ENCODE measurements around the gene XPO6. TPM values are rescaled to one million over a fixed set of nuclear protein-coding genes. Genes with fewer than 3 reads are reported as not detected.
A peak's percentile ranks its signal among the peaks of the same experiment; 100 is the strongest.

XPO6 gene
- total RNA-seq, 3 donors from 2014 or later (not counting 1 experiment from before 2014, with no cell fraction given), result 233 to 321 (median 240) TPM

DNA sequence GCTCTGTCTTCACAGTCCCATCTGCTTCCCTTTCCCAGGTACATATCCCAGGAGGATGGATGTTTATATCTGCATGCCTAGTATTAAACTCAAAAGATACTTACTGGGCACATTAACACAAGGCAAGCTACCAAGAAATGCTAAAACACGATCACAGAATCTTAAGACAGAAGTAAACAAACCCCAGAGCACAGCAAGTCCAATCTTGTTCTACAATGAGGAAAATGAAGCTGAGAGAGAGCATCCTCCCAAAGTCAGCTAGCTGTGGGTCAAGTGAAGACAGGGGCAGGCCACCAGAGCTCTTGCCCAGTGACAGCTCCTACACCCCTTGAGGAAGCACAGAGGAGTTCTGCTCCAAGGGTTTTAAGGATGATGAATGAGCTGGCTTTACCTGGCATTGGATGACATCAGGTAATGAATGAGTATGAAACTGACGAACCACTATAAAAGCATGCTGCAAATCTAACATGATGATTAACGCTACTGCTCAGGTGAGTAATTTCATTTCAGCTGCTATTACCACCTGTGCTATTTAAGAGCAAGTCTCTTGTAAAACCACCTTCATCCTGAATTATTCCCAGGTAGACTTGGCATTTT, 20.3 kb downstream of the XPO6 start:
- peaks cover 74 to 93% of the 10 kb centered on the region in 2 donors for H3K4me1 Mint-ChIP-seq
- WGBS (ENCODE audit: insufficient coverage), result 93% methylated on average over 3 of the region's 3 CpGs
- intact Hi-C loops (cut with micrococcal nuclease), result no loop called here
- Histone ChIP-seq H3K4me1 (ENCODE audit: control insufficient read depth, insufficient read depth, low read length) (peaks cover 59% of the 10 kb centered on the region), H3K36me3 (ENCODE audit: control insufficient read depth, insufficient read depth, low read length) (peaks cover 11% of the 10 kb centered on the region), H3K4me3 (ENCODE audit: low read length) (no peak overlapping the region), H3K27me3 (ENCODE audit: control insufficient read depth, insufficient read depth, low read length) (no peaks in the 10 kb centered on the region), H3K27ac (ENCODE audit: low read length) (peak overlapping the region; percentile 11), H3K9me3 (ENCODE audit: control insufficient read depth, insufficient read depth, low read length) (no peaks in the 10 kb centered on the region)
- TF ChIP-seq, protein P1, sequence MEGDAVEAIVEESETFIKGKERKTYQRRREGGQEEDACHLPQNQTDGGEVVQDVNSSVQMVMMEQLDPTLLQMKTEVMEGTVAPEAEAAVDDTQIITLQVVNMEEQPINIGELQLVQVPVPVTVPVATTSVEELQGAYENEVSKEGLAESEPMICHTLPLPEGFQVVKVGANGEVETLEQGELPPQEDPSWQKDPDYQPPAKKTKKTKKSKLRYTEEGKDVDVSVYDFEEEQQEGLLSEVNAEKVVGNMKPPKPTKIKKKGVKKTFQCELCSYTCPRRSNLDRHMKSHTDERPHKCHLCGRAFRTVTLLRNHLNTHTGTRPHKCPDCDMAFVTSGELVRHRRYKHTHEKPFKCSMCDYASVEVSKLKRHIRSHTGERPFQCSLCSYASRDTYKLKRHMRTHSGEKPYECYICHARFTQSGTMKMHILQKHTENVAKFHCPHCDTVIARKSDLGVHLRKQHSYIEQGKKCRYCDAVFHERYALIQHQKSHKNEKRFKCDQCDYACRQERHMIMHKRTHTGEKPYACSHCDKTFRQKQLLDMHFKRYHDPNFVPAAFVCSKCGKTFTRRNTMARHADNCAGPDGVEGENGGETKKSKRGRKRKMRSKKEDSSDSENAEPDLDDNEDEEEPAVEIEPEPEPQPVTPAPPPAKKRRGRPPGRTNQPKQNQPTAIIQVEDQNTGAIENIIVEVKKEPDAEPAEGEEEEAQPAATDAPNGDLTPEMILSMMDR (IDR thresholded peaks at IDR 0.05), result no peak
- peak overlapping the region; percentile 11 for H3K4me3 Mint-ChIP-seq
- H3K27me3 Mint-ChIP-seq (ENCODE audit: low read depth in 2 of 2), result no peaks in the 10 kb centered on the region
- H3K9me3 Mint-ChIP-seq, result no peaks in the 10 kb centered on the region
- peak overlapping the region; percentile 94 to 96 for H3K27ac Mint-ChIP-seq
- H3K36me3 Mint-ChIP-seq, result no peaks in the 10 kb centered on the region
- DNase-seq, result no peak
- no peak for ATAC-seq

DNA sequence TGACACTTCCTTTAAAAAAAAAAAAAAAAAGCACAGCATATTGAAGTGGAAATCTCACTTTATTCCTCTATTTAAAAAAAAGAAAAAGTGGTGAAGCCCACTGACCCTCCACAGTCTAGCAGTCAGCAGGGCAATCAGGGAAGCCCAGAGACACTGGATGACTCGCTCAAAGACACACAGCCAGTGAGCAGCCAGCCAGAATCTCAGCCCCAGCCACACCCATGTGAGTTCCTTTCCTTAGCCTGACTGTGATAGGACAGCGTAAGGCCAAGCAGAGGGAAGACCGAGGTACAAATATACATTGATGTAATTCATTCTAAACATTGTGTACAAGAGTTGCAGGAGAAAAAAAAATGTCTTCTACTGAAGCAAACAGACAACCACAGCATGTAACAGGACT, 22.5 kb downstream of the XPO6 start:
- no peaks in the 10 kb centered on the region for H3K27me3 Mint-ChIP-seq (ENCODE audit: low read depth in 2 of 2)
- H3K27me3 ChIP-seq (ENCODE audit: control insufficient read depth, insufficient read depth, low read length), result no peaks in the 10 kb centered on the region
- H3K27ac Mint-ChIP-seq, result peak overlapping the region; percentile 94 to 96
- no peak overlapping the region for H3K4me3 ChIP-seq (ENCODE audit: low read length)
- WGBS (ENCODE audit: insufficient coverage), result 57% methylated on average over 3 of the region's 3 CpGs
- no peak overlapping the region for H3K4me3 Mint-ChIP-seq
- intact Hi-C loops (cut with micrococcal nuclease), result no loop called here
- H3K27ac ChIP-seq (ENCODE audit: low read length), result peak overlapping the region; percentile 38
- H3K36me3 Mint-ChIP-seq, result no peaks in the 10 kb centered on the region
- no peaks in the 10 kb centered on the region for H3K9me3 Mint-ChIP-seq
- ATAC-seq, result peak in 1 of 3 donors; percentile 10
- H3K4me1 Mint-ChIP-seq, result peaks cover 80 to 91% of the 10 kb centered on the region in 2 donors
- peaks cover 54% of the 10 kb centered on the region for H3K4me1 ChIP-seq (ENCODE audit: control insufficient read depth, insufficient read depth, low read length)
- no peaks in the 10 kb centered on the region for H3K36me3 ChIP-seq (ENCODE audit: control insufficient read depth, insufficient read depth, low read length)
- no peaks in the 10 kb centered on the region for H3K9me3 ChIP-seq (ENCODE audit: control insufficient read depth, insufficient read depth, low read length)
- TF ChIP-seq, protein P1 (IDR thresholded peaks at IDR 0.05), result no peak
- DNase-seq, result peak in 1 of 2 donors; percentile 47

DNA sequence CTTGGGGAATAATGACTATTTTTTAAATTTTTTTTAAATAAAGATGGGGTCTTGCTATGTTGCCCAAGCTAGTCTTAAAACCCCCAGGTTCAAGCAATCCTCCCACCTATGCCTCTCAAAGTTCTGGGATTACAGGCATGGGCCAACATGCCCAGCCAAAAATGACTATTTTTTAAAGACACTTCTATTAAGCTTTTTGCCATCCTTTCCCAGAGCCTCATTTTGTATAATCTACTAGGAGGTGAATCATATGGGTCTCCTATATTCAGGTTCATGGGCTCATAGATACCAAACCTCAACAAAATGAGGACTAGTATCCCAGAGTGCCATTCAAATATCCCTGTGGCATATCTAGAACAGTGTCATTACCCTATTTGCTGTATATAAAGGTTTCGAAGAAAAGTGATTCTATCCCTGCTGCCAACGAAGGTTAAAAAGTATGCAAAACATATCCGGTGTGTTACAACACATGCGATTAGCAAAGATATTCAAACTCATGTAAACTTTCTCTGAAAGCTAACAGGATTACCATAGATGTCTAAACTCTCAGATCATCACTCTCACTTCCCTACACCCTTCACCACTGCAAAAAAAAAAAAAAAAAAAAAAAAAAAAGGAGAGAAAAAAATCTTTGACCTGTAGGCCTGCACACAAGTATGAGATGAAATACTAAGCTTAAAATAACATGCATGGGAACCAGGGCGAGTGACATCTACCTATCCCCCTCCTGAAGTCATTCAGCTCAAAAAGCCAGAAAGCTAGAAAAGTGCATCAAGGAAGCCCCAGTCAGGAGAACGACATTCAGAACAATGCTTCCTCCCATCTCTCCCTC, 23.5 kb downstream of the XPO6 start:
- ATAC-seq (peak in 1 of 3 donors; percentile 31), DNase-seq (peak in 1 of 2 donors; percentile 37)
- Mint-ChIP-seq H3K4me3 (peak overlapping the region; percentile 60), H3K36me3 (no peaks in the 10 kb centered on the region), H3K4me1 (peaks cover 79 to 89% of the 10 kb centered on the region in 2 donors), H3K27ac (peak overlapping the region; percentile 94 to 96), H3K27me3 (ENCODE audit: low read depth in 2 of 2) (no peaks in the 10 kb centered on the region), H3K9me3 (no peaks in the 10 kb centered on the region)
- Histone ChIP-seq H3K27me3 (ENCODE audit: control insufficient read depth, insufficient read depth, low read length) (no peaks in the 10 kb centered on the region), H3K36me3 (ENCODE audit: control insufficient read depth, insufficient read depth, low read length) (no peaks in the 10 kb centered on the region), H3K9me3 (ENCODE audit: control insufficient read depth, insufficient read depth, low read length) (no peaks in the 10 kb centered on the region), H3K4me1 (ENCODE audit: control insufficient read depth, insufficient read depth, low read length) (peaks cover 47% of the 10 kb centered on the region), H3K27ac (ENCODE audit: low read length) (peak overlapping the region; percentile 76), H3K4me3 (ENCODE audit: low read length) (no peak overlapping the region)
- intact Hi-C loops (cut with micrococcal nuclease), result no loop called here
- TF ChIP-seq, protein P1 (IDR thresholded peaks at IDR 0.05), result no peak
- WGBS (ENCODE audit: insufficient coverage), result 45% methylated on average over 6 of the region's 6 CpGs
